HepG2 (cell line): ENCODE results near the gene SRP14. TPM values are rescaled to one million over a fixed set of nuclear protein-coding genes. Genes with fewer than 3 reads are reported as not detected.

Experiments
- ATAC-seq: fragments of 200-7000 bp; cut with Tn5 transposase; 3 replicates; pipeline ENCODE4 v1.9.1; 2020; ENCODE audit warnings: mild to moderate bottlenecking, moderate library complexity
- BruUV-seq: library from RNA; stranded (reverse); fragments of 400-500 nt; replicated peaks from 2 replicates; lab custom pipeline; 2021; lab: Mats Ljungman, UMichigan
- CTCF ChIA-PET: fragments of 300-600 bp; formaldehyde crosslinking; extraction: SDS; loops from one replicate; lab custom pipeline; 2021; ENCODE audit warnings: low total read pairs, inconsistent platforms, low intra/inter-chr PET ratio; lab: Yijun Ruan, JAX
- POLR2A ChIA-PET: fragments of 350-600 bp; sonication (Branson Sonifier 250); formaldehyde crosslinking; loops from one replicate; lab custom pipeline; 2020; ENCODE audit warnings: antibody characterized with exemption, inconsistent platforms; lab: Yijun Ruan, JAX
- DNase-seq: peaks from one replicate; pipeline ENCODE4 v3.0.0-alpha.2; 2015; ENCODE audit warnings: low spot score
- FAIRE-seq: peaks from 3 replicates; lab custom pipeline; 2011; peaks lifted over from hg19 to GRCh38; lab: Jason Lieb, UNC
- H2AFZ ChIP-seq: one replicate; pipeline ENCODE4 v1.6.1; 2011; ENCODE audit warnings: low read length, inconsistent platforms
- H3K27ac ChIP-seq: fragments of 300-600 bp; 3 replicates; pipeline ENCODE4 v1.8.0; 2011; ENCODE audit warnings: mixed run types, mild to moderate bottlenecking, mixed read lengths, low read length, inconsistent platforms; ENCODE audit not compliant: insufficient read depth; ENCODE audit errors: extremely low read length
- H3K27me3 ChIP-seq, 2 experiments: fragments of 200-600 bp in 1 of 2; 2 replicates in 1 of 2; 3 replicates in 1 of 2; pipeline versions ENCODE4 v1.6.0 to v1.8.0; 2011; ENCODE audit warnings: low read length in 2 of 2, mild to moderate bottlenecking in 2 of 2, moderate library complexity in 2 of 2, inconsistent platforms in 1 of 2; ENCODE audit not compliant: insufficient read depth in 2 of 2, control insufficient read depth in 1 of 2
- H3K36me3 ChIP-seq, 2 experiments: fragments of 200-600 bp in 1 of 2; replicated peaks in 1 of 2; 2 replicates in 1 of 2; 3 replicates in 1 of 2; pipeline versions ENCODE4 v1.5.1 to v1.8.0; 2011; ENCODE audit warnings: low read length in 2 of 2, inconsistent platforms in 1 of 2; ENCODE audit not compliant: insufficient read depth in 2 of 2, control insufficient read depth in 1 of 2
- H3K4me1 ChIP-seq: 2 replicates; pipeline ENCODE4 v1.5.1; 2012; ENCODE audit warnings: low read length, inconsistent platforms; ENCODE audit not compliant: insufficient read depth
- H3K4me2 ChIP-seq: 2 replicates; pipeline ENCODE4 v1.6.0; 2011; ENCODE audit warnings: low read depth, low read length, inconsistent platforms
- H3K4me3 ChIP-seq, 3 experiments: fragments of 200-600 bp in 1 of 3; sonication (generic), shearing (Covaris generic) in 1 of 3; replicated peaks in 1 of 3; 2 replicates each; pipeline ENCODE4 v1.5.1; 2011 to 2016; ENCODE audit warnings: low read length in 3 of 3, inconsistent platforms in 2 of 3, low read depth in 2 of 3, mild to moderate bottlenecking in 2 of 3, control low read depth in 1 of 3, mixed read lengths in 1 of 3; ENCODE audit not compliant: insufficient read depth in 1 of 3
- H3K79me2 ChIP-seq: one replicate; pipeline ENCODE4 v1.6.1; 2011; ENCODE audit warnings: low read length, inconsistent platforms; ENCODE audit not compliant: insufficient read depth
- H3K9ac ChIP-seq: 2 replicates; pipeline ENCODE4 v1.6.0; 2011; ENCODE audit warnings: mild to moderate bottlenecking, low read depth, low read length, inconsistent platforms; ENCODE audit not compliant: insufficient read depth
- H3K9me3 ChIP-seq: 2 replicates; pipeline ENCODE4 v1.5.1; 2012; ENCODE audit warnings: mild to moderate bottlenecking, low read length
- H4K20me1 ChIP-seq: 2 replicates; pipeline ENCODE4 v1.6.0; 2011; ENCODE audit warnings: inconsistent platforms, mild to moderate bottlenecking, low read length, moderate library complexity; ENCODE audit not compliant: insufficient read depth
- CEBPB ChIP-seq: IDR thresholded peaks from 2 replicates; pipeline ENCODE4 v1.6.1; 2011; ENCODE audit warnings: low read depth, low read length, improper control_type of control experiment, borderline replicate concordance
- CREM ChIP-seq, 2 experiments: sonication (generic) in 1 of 2; formaldehyde crosslinking in 1 of 2; IDR thresholded peaks; 2 replicates each; pipeline versions ENCODE4 v1.4.0 to v1.6.1; 2016 to 2020; ENCODE audit warnings: antibody characterized with exemption in 1 of 2, mild to moderate bottlenecking in 1 of 2, missing genetic modification reagents in 1 of 2
- RBAK ChIP-seq: sonication (generic); formaldehyde crosslinking; IDR thresholded peaks from 2 replicates; pipeline ENCODE4 v1.5.1; 2020; ENCODE audit warnings: mild to moderate bottlenecking, missing genetic modification reagents
- RFX3 ChIP-seq: IDR thresholded peaks from 2 replicates; pipeline ENCODE4 v1.6.1; 2016; ENCODE audit warnings: missing biosample characterization, missing genetic modification reagents
- RORA ChIP-seq: sonication (generic); formaldehyde crosslinking; IDR thresholded peaks from 2 replicates; pipeline ENCODE4 v1.5.0; 2020; ENCODE audit warnings: mild to moderate bottlenecking, missing genetic modification reagents, moderate library complexity
- TMF1 ChIP-seq: sonication (generic); formaldehyde crosslinking; IDR thresholded peaks from 2 replicates; pipeline ENCODE4 v1.8.1; 2022; ENCODE audit warnings: low read depth, missing genetic modification reagents
- ZNF251 ChIP-seq: sonication (generic); formaldehyde crosslinking; IDR thresholded peaks from 2 replicates; pipeline ENCODE4 v1.9.0; 2021; ENCODE audit warnings: mild to moderate bottlenecking, missing genetic modification reagents
- WGBS: methylation state at CpG from one replicate; pipeline ENCODE4 v1.1.6; 2017; ENCODE audit warnings: low lambda C conversion rate; 5-methylcytosine and 5-hydroxymethylcytosine counted together
- in situ Hi-C: cut with HindIII; loops from 2 replicates; pipeline ENCODE4 v1.10.0; 2017; ENCODE audit warnings: low pct_unique_long_range_greater_than_20kb; ENCODE audit not compliant: extremely low pct_ligation_motif_present
- intact Hi-C: fragments of 100-400 bp; cut with micrococcal nuclease; formaldehyde crosslinking; loops from one replicate; pipeline ENCODE4 v1.10.0; 2022; ENCODE audit not compliant: unreplicated experiment
- polyA plus RNA-seq, 8 experiments: library from polyadenylated mRNA; depleted of rRNA in 3 of 8; stranded (reverse) in 7 of 8; unstranded in 1 of 8; fragments of >200 nt; fragmentation: Illumina TruSeq in 4 of 8; extraction: Trizol in 4 of 8; gene quantifications; 2 replicates each; pipeline versions ENCODE4 v1.2.1 to v1.2.3, GENCODE V29; 2011 to 2016; ENCODE audit warnings: low read depth in 4 of 8, missing spikeins in 1 of 8, mixed read lengths in 1 of 8; ENCODE audit not compliant: insufficient read depth in 1 of 8
- total RNA-seq, 5 experiments: library from RNA; depleted of rRNA; stranded (reverse); fragments of >200 nt; fragmentation: Illumina TruSeq; extraction: Trizol; gene quantifications; 2 replicates each; pipeline ENCODE4 v1.2.3, GENCODE V29; 2016; ENCODE audit warnings: low read depth in 1 of 5
- TF ChIP-seq, protein P1 (sequence below): sonication (generic); formaldehyde crosslinking; IDR thresholded peaks from 2 replicates; pipeline ENCODE4 v1.4.0; 2020; ENCODE audit warnings: missing genetic modification reagents
- TF ChIP-seq, protein P2 (sequence below): IDR thresholded peaks from 2 replicates; pipeline ENCODE4 v1.6.1; 2016; ENCODE audit warnings: missing compliant biosample characterization, missing genetic modification reagents, borderline replicate concordance

SRP14 gene
- total and polyA plus RNA-seq, 2 of the 13 experiments (the other 11 are each of a cell fraction or from before 2014, with no cell fraction given): 208 to 356 TPM

DNA sequence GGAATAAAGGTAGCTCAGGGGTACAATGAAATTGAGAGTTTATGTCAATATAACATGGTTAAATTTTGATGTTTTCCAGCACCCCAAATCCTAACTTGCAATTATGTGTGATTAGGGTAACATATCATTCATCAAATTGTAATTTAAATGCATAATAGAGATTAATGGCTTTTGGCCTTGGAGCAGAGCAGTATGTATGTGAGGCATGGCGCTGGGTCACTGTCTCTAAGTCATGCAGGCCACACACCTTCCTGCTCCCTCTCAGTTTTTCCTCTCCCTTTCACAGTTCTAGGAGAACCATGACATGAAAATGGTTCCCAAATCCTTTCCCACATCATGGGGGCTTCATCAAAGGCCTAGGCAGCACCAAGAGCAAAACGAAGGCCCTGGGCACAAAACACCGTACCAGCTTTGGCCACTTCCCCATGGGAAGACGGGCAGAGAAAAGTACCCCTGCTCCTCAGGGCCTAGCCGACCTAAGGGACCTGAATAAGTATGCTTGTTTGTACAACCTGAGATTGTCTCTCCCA, 3.9 kb upstream of the SRP14 start:
- ChIA-PET POLR2A (interaction anchor here (0.6 kb wide), 1 partner anchor 35 kb away, joined by 3 read pairs; no protein-coding TSS in a partner anchor), CTCF (no interaction called here)
- no TSS peak for BruUV-seq
- Histone ChIP-seq H3K4me1 (peaks cover 52% of the 10 kb centered on the region), H3K9me3 (no peaks in the 10 kb centered on the region), H3K4me3 (no peak overlapping the region), H3K4me2 (no peak overlapping the region), H4K20me1 (peaks cover under 1% of the 10 kb centered on the region; the same call in 1 of the 2 replicates), H3K79me2 (peaks cover 15% of the 10 kb centered on the region), H3K36me3 (no peaks in the 10 kb centered on the region)
- WGBS: 93% methylated on average over 5 of the region's 5 CpGs
- no peak for DNase-seq
- intact Hi-C loops: no loop called here
- TF ChIP-seq RBAK (CRISPR knock-in tag) (no peak), CEBPB (no peak), ZNF251 (no peak), CREM (IDR thresholded peaks at IDR 0.05) (no peak), CREM (CRISPR knock-in tag; IDR thresholded peaks at IDR 0.05) (no peak), RFX3 (CRISPR knock-in tag) (no peak), TMF1 (no peak), RORA (CRISPR knock-in tag) (no peak)
- TF ChIP-seq, protein P1, sequence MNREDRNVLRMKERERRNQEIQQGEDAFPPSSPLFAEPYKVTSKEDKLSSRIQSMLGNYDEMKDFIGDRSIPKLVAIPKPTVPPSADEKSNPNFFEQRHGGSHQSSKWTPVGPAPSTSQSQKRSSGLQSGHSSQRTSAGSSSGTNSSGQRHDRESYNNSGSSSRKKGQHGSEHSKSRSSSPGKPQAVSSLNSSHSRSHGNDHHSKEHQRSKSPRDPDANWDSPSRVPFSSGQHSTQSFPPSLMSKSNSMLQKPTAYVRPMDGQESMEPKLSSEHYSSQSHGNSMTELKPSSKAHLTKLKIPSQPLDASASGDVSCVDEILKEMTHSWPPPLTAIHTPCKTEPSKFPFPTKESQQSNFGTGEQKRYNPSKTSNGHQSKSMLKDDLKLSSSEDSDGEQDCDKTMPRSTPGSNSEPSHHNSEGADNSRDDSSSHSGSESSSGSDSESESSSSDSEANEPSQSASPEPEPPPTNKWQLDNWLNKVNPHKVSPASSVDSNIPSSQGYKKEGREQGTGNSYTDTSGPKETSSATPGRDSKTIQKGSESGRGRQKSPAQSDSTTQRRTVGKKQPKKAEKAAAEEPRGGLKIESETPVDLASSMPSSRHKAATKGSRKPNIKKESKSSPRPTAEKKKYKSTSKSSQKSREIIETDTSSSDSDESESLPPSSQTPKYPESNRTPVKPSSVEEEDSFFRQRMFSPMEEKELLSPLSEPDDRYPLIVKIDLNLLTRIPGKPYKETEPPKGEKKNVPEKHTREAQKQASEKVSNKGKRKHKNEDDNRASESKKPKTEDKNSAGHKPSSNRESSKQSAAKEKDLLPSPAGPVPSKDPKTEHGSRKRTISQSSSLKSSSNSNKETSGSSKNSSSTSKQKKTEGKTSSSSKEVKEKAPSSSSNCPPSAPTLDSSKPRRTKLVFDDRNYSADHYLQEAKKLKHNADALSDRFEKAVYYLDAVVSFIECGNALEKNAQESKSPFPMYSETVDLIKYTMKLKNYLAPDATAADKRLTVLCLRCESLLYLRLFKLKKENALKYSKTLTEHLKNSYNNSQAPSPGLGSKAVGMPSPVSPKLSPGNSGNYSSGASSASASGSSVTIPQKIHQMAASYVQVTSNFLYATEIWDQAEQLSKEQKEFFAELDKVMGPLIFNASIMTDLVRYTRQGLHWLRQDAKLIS (CRISPR knock-in tag): no peak
- TF ChIP-seq, protein P2, sequence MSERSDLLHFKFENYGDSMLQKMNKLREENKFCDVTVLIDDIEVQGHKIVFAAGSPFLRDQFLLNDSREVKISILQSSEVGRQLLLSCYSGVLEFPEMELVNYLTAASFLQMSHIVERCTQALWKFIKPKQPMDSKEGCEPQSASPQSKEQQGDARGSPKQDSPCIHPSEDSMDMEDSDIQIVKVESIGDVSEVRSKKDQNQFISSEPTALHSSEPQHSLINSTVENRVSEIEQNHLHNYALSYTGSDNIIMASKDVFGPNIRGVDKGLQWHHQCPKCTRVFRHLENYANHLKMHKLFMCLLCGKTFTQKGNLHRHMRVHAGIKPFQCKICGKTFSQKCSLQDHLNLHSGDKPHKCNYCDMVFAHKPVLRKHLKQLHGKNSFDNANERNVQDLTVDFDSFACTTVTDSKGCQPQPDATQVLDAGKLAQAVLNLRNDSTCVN (CRISPR knock-in tag): no peak
- TF ChIP-seq, all 625 proteins: peak for 0
- no peak overlapping the region for H3K9ac ChIP-seq
- FAIRE-seq (no peak), ATAC-seq (no peak)
- H3K27ac ChIP-seq: no peak overlapping the region
- H3K27me3 ChIP-seq: no peaks in the 10 kb centered on the region; a peak in 2 of 5 replicates
- H2AFZ ChIP-seq: no peak overlapping the region
- in situ Hi-C loops: loop anchor here (10.0 kb wide), 1 partner anchor 122 kb away; the partner anchor contains the start of gene BUB1B
